MM.1S (cell line): ENCODE data around the gene MYRF.

ENCODE experiments used
- DNase-seq: peaks from one replicate; pipeline ENCODE4 v3.0.0-alpha.2; 2015
- H2AFZ ChIP-seq: fragments of 300-600 bp; sonication (generic); 2 replicates; pipeline ENCODE4 v1.6.0; 2016; ENCODE audit warnings: antibody characterized with exemption, low read length
- H3F3A ChIP-seq: fragments of 300-600 bp; sonication (generic); 2 replicates; pipeline ENCODE4 v1.6.1; 2016; ENCODE audit warnings: mild to moderate bottlenecking, antibody characterized with exemption, low read length, moderate library complexity, mixed read lengths; ENCODE audit not compliant: insufficient read depth
- H3K27ac ChIP-seq: fragments of 300-600 bp; sonication (generic); 2 replicates; pipeline ENCODE4 v1.5.1; 2016; ENCODE audit warnings: mild to moderate bottlenecking, low read length
- H3K27me3 ChIP-seq: fragments of 300-600 bp; sonication (generic); replicated peaks from 2 replicates; pipeline ENCODE4 v1.6.0; 2016; ENCODE audit warnings: low read length; ENCODE audit not compliant: insufficient read depth
- H3K36me3 ChIP-seq: fragments of 300-600 bp; sonication (generic); replicated peaks from 2 replicates; pipeline ENCODE4 v1.6.1; 2016; ENCODE audit warnings: mild to moderate bottlenecking, low read length, mixed read lengths; ENCODE audit not compliant: insufficient read depth
- H3K4me1 ChIP-seq: fragments of 300-600 bp; sonication (generic); 2 replicates; pipeline ENCODE4 v1.6.1; 2016; ENCODE audit warnings: low read length, mixed read lengths
- H3K4me2 ChIP-seq: fragments of 300-600 bp; sonication (generic); 2 replicates; pipeline ENCODE4 v1.6.0; 2016; ENCODE audit warnings: low read depth, low read length
- H3K4me3 ChIP-seq: fragments of 300-600 bp; sonication (generic); 2 replicates; pipeline ENCODE4 v1.5.1; 2016; ENCODE audit warnings: low read length, mixed read lengths
- H3K79me2 ChIP-seq: fragments of 300-600 bp; sonication (generic); 2 replicates; pipeline ENCODE4 v1.6.1; 2016; ENCODE audit warnings: mixed run types, low read length, mixed read lengths
- H3K9ac ChIP-seq: fragments of 300-600 bp; sonication (generic); 2 replicates; pipeline ENCODE4 v1.6.1; 2016; ENCODE audit warnings: low read length, mixed read lengths
- H3K9me2 ChIP-seq: fragments of 300-600 bp; sonication (generic); replicated peaks from 2 replicates; pipeline ENCODE4 v1.6.1; 2016; ENCODE audit warnings: mild to moderate bottlenecking, low read length, mixed read lengths; ENCODE audit not compliant: insufficient read depth
- H3K9me3 ChIP-seq: fragments of 300-600 bp; sonication (generic); replicated peaks from 2 replicates; pipeline ENCODE4 v1.6.1; 2016; ENCODE audit warnings: mild to moderate bottlenecking, low read length, mixed read lengths; ENCODE audit not compliant: insufficient read depth
- H4K20me1 ChIP-seq: fragments of 300-600 bp; sonication (generic); 2 replicates; pipeline ENCODE4 v1.6.1; 2016; ENCODE audit warnings: mild to moderate bottlenecking, low read length, moderate library complexity, mixed read lengths; ENCODE audit not compliant: insufficient read depth
- EZH2 ChIP-seq: fragments of 300-600 bp; sonication (generic); optimal IDR thresholded peaks from 2 replicates; pipeline ENCODE3; 2017; ENCODE audit warnings: low read depth, mild to moderate bottlenecking, antibody characterized with exemption, low read length, mixed read lengths
- EZH2phosphoT487 ChIP-seq: fragments of 300-600 bp; sonication (generic); IDR thresholded peaks from 2 replicates; pipeline ENCODE4 v1.6.1; 2018; ENCODE audit warnings: antibody characterized with exemption, low read length
- TF ChIP-seq, protein P1 (sequence below): fragments of 300-600 bp; sonication (generic); IDR thresholded peaks from 2 replicates; pipeline ENCODE4 v1.5.1; 2016; ENCODE audit warnings: antibody characterized with exemption, low read length, mixed read lengths

The MYRF gene

GRCh38 chr11:61718046-61718531 lies 34.3 kb upstream of the MYRF start:
- Histone ChIP-seq H3K9ac (no peak overlapping the region), H3K4me3 (no peak overlapping the region), H3K4me2 (no peak overlapping the region)

GRCh38 chr11:61718621-61719302 lies 33.7 kb upstream of the MYRF start:
- H3K4me3 ChIP-seq, result no peak overlapping the region
- H4K20me1 ChIP-seq, result no peaks in the 10 kb centered on the region
- no peaks in the 10 kb centered on the region for H3K9me3 ChIP-seq
- no peaks in the 10 kb centered on the region for H3K79me2 ChIP-seq
- no peak overlapping the region for H3K9ac ChIP-seq
- TF ChIP-seq EZH2, result no peak
- TF ChIP-seq, protein P1, sequence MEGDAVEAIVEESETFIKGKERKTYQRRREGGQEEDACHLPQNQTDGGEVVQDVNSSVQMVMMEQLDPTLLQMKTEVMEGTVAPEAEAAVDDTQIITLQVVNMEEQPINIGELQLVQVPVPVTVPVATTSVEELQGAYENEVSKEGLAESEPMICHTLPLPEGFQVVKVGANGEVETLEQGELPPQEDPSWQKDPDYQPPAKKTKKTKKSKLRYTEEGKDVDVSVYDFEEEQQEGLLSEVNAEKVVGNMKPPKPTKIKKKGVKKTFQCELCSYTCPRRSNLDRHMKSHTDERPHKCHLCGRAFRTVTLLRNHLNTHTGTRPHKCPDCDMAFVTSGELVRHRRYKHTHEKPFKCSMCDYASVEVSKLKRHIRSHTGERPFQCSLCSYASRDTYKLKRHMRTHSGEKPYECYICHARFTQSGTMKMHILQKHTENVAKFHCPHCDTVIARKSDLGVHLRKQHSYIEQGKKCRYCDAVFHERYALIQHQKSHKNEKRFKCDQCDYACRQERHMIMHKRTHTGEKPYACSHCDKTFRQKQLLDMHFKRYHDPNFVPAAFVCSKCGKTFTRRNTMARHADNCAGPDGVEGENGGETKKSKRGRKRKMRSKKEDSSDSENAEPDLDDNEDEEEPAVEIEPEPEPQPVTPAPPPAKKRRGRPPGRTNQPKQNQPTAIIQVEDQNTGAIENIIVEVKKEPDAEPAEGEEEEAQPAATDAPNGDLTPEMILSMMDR, result no peak
- no peak for TF ChIP-seq EZH2phosphoT487
- H3F3A ChIP-seq, result no peaks in the 10 kb centered on the region
- no peak overlapping the region for H3K4me2 ChIP-seq
- peaks cover 93% of the 10 kb centered on the region for H3K27me3 ChIP-seq
- H2AFZ ChIP-seq, result no peak overlapping the region
- H3K9me2 ChIP-seq, result no peaks in the 10 kb centered on the region
- no peaks in the 10 kb centered on the region for H3K36me3 ChIP-seq
- no peak overlapping the region for H3K27ac ChIP-seq
- DNase-seq, result no peak
- H3K4me1 ChIP-seq, result no peaks in the 10 kb centered on the region

More at GRCh38 chr11:61718046-61718531, 34.3 kb upstream of the MYRF start:
- Histone ChIP-seq H3K36me3 (no peaks in the 10 kb centered on the region), H3K27ac (no peak overlapping the region), H3K9me2 (no peaks in the 10 kb centered on the region), H2AFZ (no peak overlapping the region), H3K9me3 (no peaks in the 10 kb centered on the region), H3K4me1 (no peaks in the 10 kb centered on the region), H3K79me2 (no peaks in the 10 kb centered on the region), H3K27me3 (peaks cover 93% of the 10 kb centered on the region), H4K20me1 (no peaks in the 10 kb centered on the region), H3F3A (no peaks in the 10 kb centered on the region)
- TF ChIP-seq EZH2phosphoT487 (no peak), EZH2 (no peak)
- no peak for DNase-seq

DNA sequence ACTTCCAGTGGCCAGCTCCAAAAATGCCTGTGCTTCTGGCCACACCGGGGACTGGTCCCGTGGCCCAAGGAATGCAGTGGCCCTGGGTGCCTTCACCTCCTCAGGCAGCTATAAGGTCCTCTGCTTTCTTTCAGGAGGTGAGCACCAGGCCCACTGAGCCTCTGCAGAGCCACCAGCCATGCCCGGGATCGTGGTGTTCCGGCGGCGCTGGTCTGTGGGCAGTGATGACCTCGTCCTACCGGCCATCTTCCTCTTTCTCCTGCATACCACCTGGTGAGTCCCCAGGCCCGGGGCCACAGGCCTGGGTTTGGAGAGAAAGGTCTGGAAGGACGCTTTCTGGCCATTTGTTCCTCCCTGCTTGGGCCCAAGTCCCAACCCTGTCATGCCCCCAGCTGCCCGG lies 32.5 kb upstream of the MYRF start:
- no peak overlapping the region for H3K27ac ChIP-seq
- no peak overlapping the region for H3K4me2 ChIP-seq
- no peaks in the 10 kb centered on the region for H3K79me2 ChIP-seq
- TF ChIP-seq EZH2 (no peak), EZH2phosphoT487 (no peak)
- TF ChIP-seq, protein P1, result no peak
- H4K20me1 ChIP-seq, result no peaks in the 10 kb centered on the region
- H3K4me1 ChIP-seq, result no peaks in the 10 kb centered on the region
- H3F3A ChIP-seq, result no peaks in the 10 kb centered on the region
- DNase-seq, result no peak
- H3K9ac ChIP-seq, result no peak overlapping the region
- no peaks in the 10 kb centered on the region for H3K9me2 ChIP-seq
- H3K9me3 ChIP-seq, result no peaks in the 10 kb centered on the region
- peaks cover 93% of the 10 kb centered on the region for H3K27me3 ChIP-seq
- H3K36me3 ChIP-seq, result no peaks in the 10 kb centered on the region
- H3K4me3 ChIP-seq, result no peak overlapping the region
- H2AFZ ChIP-seq, result no peak overlapping the region

DNA sequence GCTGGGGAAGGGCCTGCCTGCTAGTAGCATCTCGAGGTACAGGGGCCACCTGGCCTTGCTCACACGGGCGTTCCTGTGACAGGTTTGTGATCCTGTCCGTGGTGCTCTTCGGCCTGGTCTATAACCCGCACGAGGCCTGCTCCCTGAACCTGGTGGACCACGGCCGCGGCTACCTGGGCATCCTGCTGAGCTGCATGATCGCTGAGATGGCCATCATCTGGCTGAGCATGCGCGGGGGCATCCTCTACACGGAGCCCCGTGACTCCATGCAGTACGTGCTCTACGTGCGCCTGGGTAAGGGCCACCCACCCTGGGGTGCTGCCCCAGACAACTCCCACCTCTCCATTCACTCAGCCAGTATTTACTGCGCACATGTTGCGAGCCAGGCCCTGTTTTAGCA lies 31.8 kb upstream of the MYRF start:
- H3K4me1 ChIP-seq, result no peaks in the 10 kb centered on the region
- H3K36me3 ChIP-seq, result no peaks in the 10 kb centered on the region
- DNase-seq, result no peak
- TF ChIP-seq, protein P1, result no peak
- TF ChIP-seq EZH2, result no peak
- no peak for TF ChIP-seq EZH2phosphoT487
- H3K79me2 ChIP-seq, result no peaks in the 10 kb centered on the region
- no peak overlapping the region for H3K9ac ChIP-seq
- H3F3A ChIP-seq, result no peaks in the 10 kb centered on the region
- H4K20me1 ChIP-seq, result no peaks in the 10 kb centered on the region
- H2AFZ ChIP-seq, result no peak overlapping the region
- no peak overlapping the region for H3K4me2 ChIP-seq
- H3K4me3 ChIP-seq, result no peak overlapping the region
- no peaks in the 10 kb centered on the region for H3K9me2 ChIP-seq
- peaks cover 93% of the 10 kb centered on the region for H3K27me3 ChIP-seq
- no peak overlapping the region for H3K27ac ChIP-seq
- no peaks in the 10 kb centered on the region for H3K9me3 ChIP-seq
